GM18508 (cell line): ENCODE results near the gene FAM83C.

ENCODE experiments used
- ATAC-seq: cut with Tn5 transposase; IDR thresholded peaks from one replicate; pipeline ENCODE4 v1.9.1; 2021; ENCODE audit warnings: moderate number of reproducible peaks; ENCODE audit not compliant: insufficient read depth, unreplicated experiment

Gene FAM83C

DNA sequence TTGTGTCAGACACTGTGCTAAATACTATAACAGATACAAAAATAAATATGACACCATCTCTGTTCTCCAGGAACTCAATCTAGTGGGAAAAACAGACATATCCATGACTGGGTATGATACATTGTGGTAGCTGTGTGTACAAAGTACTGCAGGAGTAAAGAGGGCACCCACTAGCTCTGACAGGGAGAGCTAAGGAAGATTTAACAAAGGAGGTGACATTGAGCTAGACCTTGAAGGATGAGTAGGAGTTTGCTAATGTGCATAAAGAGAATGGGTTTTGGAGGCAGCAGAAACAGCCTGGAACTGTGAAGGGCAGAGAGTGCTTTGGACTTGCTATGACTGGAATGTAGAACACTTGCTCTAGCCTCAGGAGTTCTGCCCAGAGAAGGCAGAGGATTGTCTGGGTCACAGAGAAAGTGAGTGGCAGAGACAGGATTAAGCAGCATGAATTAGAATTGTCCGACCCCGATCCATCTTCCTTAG is 51.4 kb downstream of the FAM83C start:
- no peak for ATAC-seq

- no peak for ATAC-seq
Measured at GRCh38 chr20:35240083-35240810, 52.0 kb downstream of the FAM83C start.

GRCh38 chr20:35238735-35239134 is 53.5 kb downstream of the FAM83C start:
- no peak for ATAC-seq

- no peak for ATAC-seq
Measured at GRCh38 chr20:35238170-35238569, 54.1 kb downstream of the FAM83C start.

DNA sequence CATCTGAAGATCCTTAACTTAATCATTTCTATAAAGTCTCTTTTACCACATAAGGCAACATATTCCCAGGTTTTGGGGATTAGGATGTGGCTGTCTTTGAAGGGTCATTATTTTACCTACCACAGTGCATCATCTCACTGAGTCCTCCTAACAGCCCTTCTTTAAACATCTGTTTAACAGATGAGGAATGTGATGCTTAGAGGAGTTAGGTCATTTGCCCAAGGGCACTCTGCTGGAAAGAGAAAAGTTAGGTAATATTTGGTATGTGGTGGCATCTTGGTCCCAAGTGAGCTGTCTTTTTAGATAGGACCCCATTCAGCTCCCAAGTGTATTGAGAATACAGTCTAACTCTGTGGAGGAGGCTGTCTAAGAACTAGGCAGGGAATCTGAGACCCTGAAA is 54.7 kb downstream of the FAM83C start:
- ATAC-seq: no peak

DNA sequence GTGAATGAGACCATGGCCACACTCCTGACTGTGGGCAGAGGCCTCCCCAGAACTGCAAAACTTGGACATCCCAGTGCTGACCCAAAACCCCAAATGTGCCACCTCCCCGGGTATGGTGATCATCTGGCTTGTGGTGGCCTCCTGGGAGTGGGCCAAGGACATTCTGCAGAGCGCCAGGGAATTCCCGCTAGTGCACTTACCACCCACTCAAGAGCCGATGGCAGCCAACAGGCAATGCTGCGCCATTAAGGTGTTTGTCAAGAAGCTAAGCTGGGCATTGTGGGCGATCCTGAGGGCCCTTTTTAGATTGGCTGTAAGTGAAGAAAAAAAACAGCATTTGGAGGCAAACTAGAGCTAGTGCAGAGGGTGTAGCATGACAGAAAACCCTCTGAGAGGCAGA is 56.3 kb downstream of the FAM83C start:
- ATAC-seq: no peak
